ENCODE results near the gene DNAH10.

GRCh38 chr12:123813349-123813748 is 51.2 kb downstream of the DNAH10 start:
- no peak for TF ChIP-seq EZH2phosphoT487 (IDR thresholded peaks at IDR 0.05; ENCODE audit: borderline replicate concordance, low read depth, low read length)
- TF ChIP-seq CTCF (conservative IDR thresholded peaks at IDR 0.05; ENCODE audit: low read length), result no peak
